Measurements from ENCODE around the gene ARPC4. TPM values are rescaled to one million over a fixed set of nuclear protein-coding genes. Genes with fewer than 3 reads are reported as not detected.

The ARPC4 gene
- total and polyA plus RNA-seq, 2 of the 13 experiments (the other 11 are each of a cell fraction or from before 2014, with no cell fraction given) = 30.1 to 83.6 TPM

- TF ChIP-seq TFDP2 (CRISPR knock-in tag; IDR thresholded peaks at IDR 0.05) = no peak
- TF ChIP-seq CHD2 (IDR thresholded peaks at IDR 0.05; ENCODE audit: low read depth, low read length) = no peak
These were observed 46.0 kb downstream of the ARPC4 start (continued) for GRCh38 chr3:9838856-9839255.

- Histone ChIP-seq H3K27ac (ENCODE audit: extremely low read length, insufficient read depth, low read length) (no peak overlapping the region), H4K20me1 (ENCODE audit: insufficient read depth, low read length) (no peaks in the 10 kb centered on the region), H3K4me3 (replicated peaks in 1 of 3; ENCODE audit: insufficient read depth in 1 of 3, low read depth in 2 of 3, low read length in 3 of 3) (no peak overlapping the region), H3K36me3 (replicated peaks in 1 of 2; ENCODE audit: control insufficient read depth in 1 of 2, insufficient read depth in 2 of 2, low read length in 2 of 2) (peaks cover 8 to 39% of the 10 kb centered on the region in 2 experiments; a peak in 4 of 5 replicates), H3K4me2 (ENCODE audit: low read depth, low read length) (no peak overlapping the region), H3K79me2 (ENCODE audit: insufficient read depth, low read length) (no peaks in the 10 kb centered on the region), H3K4me1 (ENCODE audit: insufficient read depth, low read length) (peaks cover 15% of the 10 kb centered on the region), H2AFZ (ENCODE audit: low read length) (no peak overlapping the region), H3K27me3 (ENCODE audit: control insufficient read depth in 1 of 2, insufficient read depth in 2 of 2, low read length in 2 of 2) (no peaks in the 10 kb centered on the region; a peak in 1 of 5 replicates), H3K9ac (ENCODE audit: insufficient read depth, low read depth, low read length) (no peak overlapping the region), H3K9me3 (ENCODE audit: low read length) (no peaks in the 10 kb centered on the region)
- BruUV-seq (replicated peaks) = no TSS peak
- in situ Hi-C loops (cut with HindIII; ENCODE audit: extremely low pct_ligation_motif_present, low pct_unique_long_range_greater_than_20kb) = no loop called here
- FAIRE-seq (no peak), DNase-seq (ENCODE audit: low spot score) (no peak), ATAC-seq (no peak)
- TF ChIP-seq ZNF772 (CRISPR knock-in tag; IDR thresholded peaks at IDR 0.05) = no peak
- TF ChIP-seq FOXA3 (CRISPR knock-in tag; IDR thresholded peaks at IDR 0.05) = no peak
- TF ChIP-seq ATF4 (CRISPR knock-in tag; IDR thresholded peaks at IDR 0.05) = no peak
- CTCF ChIA-PET (ENCODE audit: low intra/inter-chr PET ratio, low total read pairs) = no interaction called here
- intact Hi-C loops (cut with micrococcal nuclease; ENCODE audit: unreplicated experiment) = loop anchor here (5.0 kb wide), 1 partner anchor 386 kb away; no protein-coding TSS in a partner anchor
- WGBS (ENCODE audit: low lambda C conversion rate) = 89% methylated on average over 8 of the region's 8 CpGs
- POLR2A ChIA-PET = no interaction called here
These were observed 48.1 kb downstream of the ARPC4 start for GRCh38 chr3:9841015-9841414.

Measured in HepG2 (cell line).